WTC11 (cell line): ENCODE data around the gene DLG1. TPM values are rescaled to one million over a fixed set of nuclear protein-coding genes. Genes with fewer than 3 reads are reported as not detected.

Experiments
- ATAC-seq: fragments of 200-7000 bp; cut with Tn5 transposase; 2 replicates; pipeline ENCODE4 v1.10.0; 2021; ENCODE audit warnings: mild to moderate bottlenecking, moderate library complexity
- CTCF ChIA-PET: fragments of 300-600 bp; sonication (Branson Sonifier 250); formaldehyde crosslinking; loops from one replicate; lab custom pipeline; 2021; ENCODE audit warnings: antibody characterized with exemption; lab: Charles Lee
- POLR2A ChIA-PET: fragments of 350-600 bp; sonication (Branson Sonifier 250); formaldehyde crosslinking; loops from one replicate; lab custom pipeline; 2021; ENCODE audit warnings: antibody characterized with exemption; lab: Charles Lee
- DNase-seq: peaks from one replicate; pipeline ENCODE4 v3.0.0; 2021; ENCODE audit warnings: low spot score
- H3K27ac Mint-ChIP-seq: 2 replicates; pipeline ENCODE4 v1.8.0; 2021; ENCODE audit warnings: mixed read lengths
- H3K27me3 Mint-ChIP-seq: 2 replicates; pipeline ENCODE4 v1.8.0; 2021; ENCODE audit warnings: low read depth, mild to moderate bottlenecking, moderate library complexity, mixed read lengths
- H3K36me3 Mint-ChIP-seq: 2 replicates; pipeline ENCODE4 v1.8.0; 2021; ENCODE audit warnings: mixed read lengths
- H3K4me1 Mint-ChIP-seq: 2 replicates; pipeline ENCODE4 v1.8.0; 2022; ENCODE audit warnings: mixed read lengths
- H3K4me3 Mint-ChIP-seq: 2 replicates; pipeline ENCODE4 v1.8.0; 2021; ENCODE audit warnings: mild to moderate bottlenecking, moderate library complexity, mixed read lengths
- H3K9me3 Mint-ChIP-seq: 2 replicates; pipeline ENCODE4 v1.8.0; 2021; ENCODE audit warnings: mixed read lengths
- CREM ChIP-seq: sonication (generic); formaldehyde crosslinking; IDR thresholded peaks from 2 replicates; pipeline ENCODE4 v1.8.1; 2022; ENCODE audit warnings: mild to moderate bottlenecking, missing genetic modification reagents, moderate library complexity
- E2F1 ChIP-seq: sonication (generic); formaldehyde crosslinking; IDR thresholded peaks from 2 replicates; pipeline ENCODE4 v1.8.0; 2022; ENCODE audit warnings: mild to moderate bottlenecking, missing genetic modification reagents
- E2F4 ChIP-seq: sonication (generic); formaldehyde crosslinking; IDR thresholded peaks from 2 replicates; pipeline ENCODE4 v1.8.1; 2022; ENCODE audit warnings: low read depth, mild to moderate bottlenecking, moderate library complexity, missing genetic modification reagents, borderline replicate concordance
- FOXK1 ChIP-seq: sonication (generic); formaldehyde crosslinking; IDR thresholded peaks from 2 replicates; pipeline ENCODE4 v1.8.0; 2022; ENCODE audit warnings: mild to moderate bottlenecking, moderate library complexity, missing genetic modification reagents
- HMGXB4 ChIP-seq: sonication (generic); formaldehyde crosslinking; IDR thresholded peaks from 2 replicates; pipeline ENCODE4 v1.8.1; 2023; ENCODE audit warnings: mild to moderate bottlenecking, moderate library complexity, missing genetic modification reagents
- KAT7 ChIP-seq: sonication (generic); formaldehyde crosslinking; IDR thresholded peaks from 2 replicates; pipeline ENCODE4 v1.8.1; 2023; ENCODE audit warnings: missing genetic modification reagents, mild to moderate bottlenecking, borderline replicate concordance
- NR3C1 ChIP-seq: sonication (generic); formaldehyde crosslinking; conservative IDR thresholded peaks from 2 replicates; pipeline ENCODE4 v1.8.1; 2023; ENCODE audit warnings: low read depth, mild to moderate bottlenecking, missing genetic modification reagents
- PRRX2 ChIP-seq: fragments of 250-450 bp; sonication (Bioruptor Pico); IDR thresholded peaks from 2 replicates; pipeline ENCODE4 v1.8.0; 2021; ENCODE audit warnings: mild to moderate bottlenecking
- TEAD4 ChIP-seq: sonication (generic); formaldehyde crosslinking; IDR thresholded peaks from 2 replicates; pipeline ENCODE4 v1.8.0; 2022; ENCODE audit warnings: mild to moderate bottlenecking, missing genetic modification reagents
- TP53 ChIP-seq: sonication (generic); formaldehyde crosslinking; IDR thresholded peaks from 2 replicates; pipeline ENCODE4 v1.8.1; 2023; ENCODE audit warnings: mild to moderate bottlenecking, missing genetic modification reagents
- ZBTB43 ChIP-seq: sonication (generic); formaldehyde crosslinking; IDR thresholded peaks from 2 replicates; pipeline ENCODE4 v1.8.1; 2023; ENCODE audit warnings: mild to moderate bottlenecking, missing genetic modification reagents
- ZMAT4 ChIP-seq: fragments of 250-450 bp; sonication (Bioruptor Pico); IDR thresholded peaks from 2 replicates; pipeline ENCODE4 v1.9.0; 2021; ENCODE audit warnings: mild to moderate bottlenecking
- ZNF232 ChIP-seq: sonication (generic); formaldehyde crosslinking; IDR thresholded peaks from 2 replicates; pipeline ENCODE4 v1.8.0; 2022; ENCODE audit warnings: mild to moderate bottlenecking, missing genetic modification reagents
- ZNF317 ChIP-seq: sonication (generic); formaldehyde crosslinking; IDR thresholded peaks from 2 replicates; pipeline ENCODE4 v1.8.1; 2023; ENCODE audit warnings: low read depth, mild to moderate bottlenecking, moderate library complexity, missing genetic modification reagents, borderline replicate concordance
- ZNF396 ChIP-seq: fragments of 250-450 bp; sonication (Bioruptor Pico); IDR thresholded peaks from 2 replicates; pipeline ENCODE4 v1.8.0; 2021; ENCODE audit warnings: mild to moderate bottlenecking, moderate library complexity, borderline replicate concordance
- ZNF512 ChIP-seq: sonication (generic); formaldehyde crosslinking; IDR thresholded peaks from 2 replicates; pipeline ENCODE4 v1.8.1; 2022; ENCODE audit warnings: missing genetic modification reagents, borderline replicate concordance
- total RNA-seq: library from RNA; stranded (reverse); gene quantifications from 3 replicates; pipeline ENCODE4 v1.2.3, GENCODE V29; 2021

DLG1 gene
- total RNA-seq, 1 experiment from 2014 or later: 81.1 TPM

- no peaks in the 10 kb centered on the region for H3K36me3 Mint-ChIP-seq
- no peaks in the 10 kb centered on the region; the same call in 1 of the 2 replicates for H3K27me3 Mint-ChIP-seq
- CTCF ChIA-PET: no interaction called here
- no peak for TF ChIP-seq ZNF232 (CRISPR knock-in tag)
- no peak for TF ChIP-seq PRRX2 (CRISPR knock-in tag)
- no peak for TF ChIP-seq TP53 (CRISPR knock-in tag)
- TF ChIP-seq ZBTB43 (CRISPR knock-in tag): no peak
- TF ChIP-seq ZNF396: no peak
- POLR2A ChIA-PET: interaction anchor here (1.2 kb wide), 1 partner anchor 45 kb away, joined by 3 read pairs; no protein-coding TSS in a partner anchor
- H3K4me3 Mint-ChIP-seq: no peak overlapping the region
- no peak overlapping the region for H3K27ac Mint-ChIP-seq
- ATAC-seq: no peak
- no peak for DNase-seq
- peaks cover 4% of the 10 kb centered on the region for H3K4me1 Mint-ChIP-seq
- no peaks in the 10 kb centered on the region for H3K9me3 Mint-ChIP-seq
Observed at GRCh38 chr3:197343111-197343510, 44.7 kb upstream of the DLG1 start.

- Mint-ChIP-seq H3K27ac (no peak overlapping the region), H3K27me3 (no peaks in the 10 kb centered on the region; the same call in 1 of the 2 replicates), H3K36me3 (no peaks in the 10 kb centered on the region), H3K4me1 (peaks cover 4% of the 10 kb centered on the region), H3K9me3 (no peaks in the 10 kb centered on the region), H3K4me3 (no peak overlapping the region)
- DNase-seq: no peak
- POLR2A ChIA-PET: no interaction called here
- CTCF ChIA-PET: no interaction called here
- TF ChIP-seq ZNF317: no peak
- TF ChIP-seq FOXK1 (CRISPR knock-in tag): no peak
- TF ChIP-seq NR3C1 (CRISPR knock-in tag): no peak
- TF ChIP-seq HMGXB4 (CRISPR knock-in tag): no peak
- TF ChIP-seq ZMAT4 (CRISPR knock-in tag): no peak
- no peak for TF ChIP-seq ZNF512
- ATAC-seq: no peak
Observed at GRCh38 chr3:197340521-197340871, 42.1 kb upstream of the DLG1 start.

- no peaks in the 10 kb centered on the region for H3K36me3 Mint-ChIP-seq
- DNase-seq (no peak), ATAC-seq (no peak; the same call in 1 of the 2 replicates)
- ChIA-PET POLR2A (no interaction called here), CTCF (interaction anchor here (0.6 kb wide), 1 partner anchor 174 kb away, joined by 3 read pairs; no protein-coding TSS in a partner anchor)
- no peaks in the 10 kb centered on the region; the same call in 1 of the 2 replicates for H3K27me3 Mint-ChIP-seq
- peaks cover 4% of the 10 kb centered on the region for H3K4me1 Mint-ChIP-seq
- no peak overlapping the region for H3K27ac Mint-ChIP-seq
- no peak overlapping the region for H3K4me3 Mint-ChIP-seq
- H3K9me3 Mint-ChIP-seq: no peaks in the 10 kb centered on the region
- TF ChIP-seq KAT7 (CRISPR knock-in tag): no peak
- TF ChIP-seq, all 79 proteins: peak for 0
Observed at GRCh38 chr3:197339841-197340520, 41.6 kb upstream of the DLG1 start.

- TF ChIP-seq CREM (CRISPR knock-in tag) (no peak), TEAD4 (no peak), NR3C1 (CRISPR knock-in tag) (no peak), E2F1 (no peak), E2F4 (no peak), ZMAT4 (CRISPR knock-in tag) (no peak), PRRX2 (CRISPR knock-in tag) (no peak)
- Mint-ChIP-seq H3K4me3 (no peak overlapping the region), H3K27ac (no peak overlapping the region), H3K9me3 (no peaks in the 10 kb centered on the region), H3K36me3 (no peaks in the 10 kb centered on the region), H3K27me3 (no peaks in the 10 kb centered on the region; the same call in 1 of the 2 replicates), H3K4me1 (peaks cover 13% of the 10 kb centered on the region)
- ChIA-PET POLR2A (no interaction called here), CTCF (interaction anchor here (1.0 kb wide), 1 partner anchor 29 kb away, joined by 3 read pairs; no protein-coding TSS in a partner anchor)
- ATAC-seq: no peak
- DNase-seq: no peak
Observed at GRCh38 chr3:197338586-197338985, 40.2 kb upstream of the DLG1 start.
